CD4-positive, alpha-beta T cell (primary cell): ENCODE measurements around the gene GMPS. TPM values are rescaled to one million over a fixed set of nuclear protein-coding genes. Genes with fewer than 3 reads are reported as not detected.

Source experiments
- ATAC-seq: fragments of 200-7000 bp; cut with Tn5 transposase; one replicate; pipeline ENCODE4 v1.10.0; 2022; ENCODE audit warnings: mild to moderate bottlenecking; ENCODE audit not compliant: poor library complexity
- CTCF ChIA-PET: fragments of 350-600 bp; sonication (Branson Sonifier 250); formaldehyde crosslinking; loops from one replicate; lab custom pipeline; 2021; ENCODE audit warnings: antibody characterized with exemption, inconsistent platforms; lab: Charles Lee
- POLR2A ChIA-PET: fragments of 350-600 bp; sonication (Branson Sonifier 250); formaldehyde crosslinking; loops from one replicate; lab custom pipeline; 2021; ENCODE audit warnings: antibody characterized with exemption, inconsistent platforms; lab: Charles Lee
- DNase-seq, 14 experiments: peaks; one replicate each; pipeline ENCODE4 v3.0.0-alpha.2; 2013 to 2020; ENCODE audit warnings: mixed read lengths in 2 of 14
- H3K27ac ChIP-seq, 2 donors: one replicate each; pipeline versions ENCODE4 v1.5.1 to v1.7.0; 2013; ENCODE audit warnings: low read length in 2 of 2, low read depth in 1 of 2, mild to moderate bottlenecking in 1 of 2
- H3K27me3 ChIP-seq, 2 experiments: 1 replicate in 1 of 2; 2 replicates in 1 of 2; pipeline versions ENCODE4 v1.6.1 to v1.7.0; 2013; ENCODE audit warnings: low read length in 2 of 2, control low read depth in 1 of 2, mild to moderate bottlenecking in 1 of 2, moderate library complexity in 1 of 2; ENCODE audit not compliant: insufficient read depth in 2 of 2, control insufficient read depth in 1 of 2
- H3K36me3 ChIP-seq: one replicate; pipeline ENCODE4 v1.6.1; 2013; ENCODE audit warnings: low read length, control low read depth; ENCODE audit not compliant: insufficient read depth
- H3K4me1 ChIP-seq: one replicate; pipeline ENCODE4 v1.6.1; 2013; ENCODE audit warnings: low read length, control low read depth; ENCODE audit not compliant: insufficient read depth
- H3K4me3 ChIP-seq: one replicate; pipeline ENCODE4 v1.5.1; 2013; ENCODE audit warnings: mild to moderate bottlenecking, low read length, moderate library complexity
- H3K9me3 ChIP-seq, 2 experiments: 1 replicate in 1 of 2; 2 replicates in 1 of 2; pipeline versions ENCODE4 v1.6.1 to v1.7.0; 2013; ENCODE audit warnings: low read length in 2 of 2, mild to moderate bottlenecking in 2 of 2, control low read depth in 1 of 2, moderate library complexity in 1 of 2; ENCODE audit not compliant: control insufficient read depth in 1 of 2, insufficient read depth in 1 of 2
- H3K27ac Mint-ChIP-seq: one replicate; pipeline ENCODE4 v1.8.0; 2020; ENCODE audit warnings: mixed read lengths
- H3K27me3 Mint-ChIP-seq: one replicate; pipeline ENCODE4 v1.8.0; 2021; ENCODE audit warnings: mixed read lengths
- H3K36me3 Mint-ChIP-seq: one replicate; pipeline ENCODE4 v1.8.0; 2021; ENCODE audit warnings: low read depth, mixed read lengths
- H3K4me1 Mint-ChIP-seq: one replicate; pipeline ENCODE4 v1.8.0; 2021; ENCODE audit warnings: low read depth, mixed read lengths
- H3K4me3 Mint-ChIP-seq: one replicate; pipeline ENCODE4 v1.8.0; 2020; ENCODE audit warnings: mild to moderate bottlenecking, mixed read lengths
- H3K9me3 Mint-ChIP-seq: one replicate; pipeline ENCODE4 v1.8.0; 2020; ENCODE audit warnings: mixed read lengths
- CTCF ChIP-seq: fragments of 200-600 bp; IDR thresholded peaks from one replicate; pipeline ENCODE4 v1.8.0; 2022; ENCODE audit warnings: antibody characterized with exemption, mild to moderate bottlenecking
- intact Hi-C, 2 experiments: fragments of 100-400 bp; cut with DNase I in 1 of 2; cut with micrococcal nuclease in 1 of 2; formaldehyde crosslinking; loops; one replicate each; pipeline versions ENCODE4 v1.15.1 to v1.9.0; 2023 to 2025; cut with DNase I, micrococcal nuclease
- total RNA-seq, 174 experiments: library from RNA in 2 of 174; stranded (reverse) in 2 of 174; gene quantifications; one replicate each; pipeline ENCODE4 v1.2.3 and lab custom pipeline; 2021 to 2026

Gene GMPS
- total RNA-seq, 2 experiments from 2014 or later, result 34.1 to 34.3 TPM

GRCh38 chr3:155869691-155870090 is 759 bp upstream of the GMPS start:
- ATAC-seq (no peak), DNase-seq (no peak)
- Histone ChIP-seq H3K9me3 (no peaks in the 10 kb centered on the region), H3K36me3 (no peaks in the 10 kb centered on the region), H3K4me3 (peak overlapping the region; percentile 69), H3K4me1 (peaks cover 17% of the 10 kb centered on the region), H3K27ac (peak overlapping the region; percentile 74 to 86), H3K27me3 (no peaks in the 10 kb centered on the region)
- Mint-ChIP-seq H3K36me3 (peaks cover 10% of the 10 kb centered on the region), H3K4me3 (peak overlapping the region; percentile 97), H3K27me3 (no peaks in the 10 kb centered on the region), H3K27ac (peak overlapping the region; percentile 95), H3K9me3 (no peaks in the 10 kb centered on the region), H3K4me1 (peaks cover 30% of the 10 kb centered on the region)
- POLR2A ChIA-PET, result interaction anchor here (0.6 to 4.9 kb wide), 9 partner anchors 9 to 1305 kb away, joined by 3 to 75 read pairs (median 8); partner anchors contain the start of genes C3orf33, CCNL1, SLC33A1 and SSR3
- TF ChIP-seq CTCF, result no peak
- intact Hi-C loops, result loop anchor here (1.0 to 10.0 kb wide), 11 partner anchors 15 to 1547 kb away; partner anchors contain the start of genes DHX36 (in 2 of the 2), SLC33A1 (in 2 of the 2), C3orf33 (in 1 of the 2) and PLCH1 (in 1 of the 2)
- CTCF ChIA-PET, result interaction anchor here (0.5 to 4.6 kb wide), 5 partner anchors 9 to 64 kb away, joined by 3 to 54 read pairs (median 4); partner anchors contain the start of genes C3orf33 and SLC33A1

DNA sequence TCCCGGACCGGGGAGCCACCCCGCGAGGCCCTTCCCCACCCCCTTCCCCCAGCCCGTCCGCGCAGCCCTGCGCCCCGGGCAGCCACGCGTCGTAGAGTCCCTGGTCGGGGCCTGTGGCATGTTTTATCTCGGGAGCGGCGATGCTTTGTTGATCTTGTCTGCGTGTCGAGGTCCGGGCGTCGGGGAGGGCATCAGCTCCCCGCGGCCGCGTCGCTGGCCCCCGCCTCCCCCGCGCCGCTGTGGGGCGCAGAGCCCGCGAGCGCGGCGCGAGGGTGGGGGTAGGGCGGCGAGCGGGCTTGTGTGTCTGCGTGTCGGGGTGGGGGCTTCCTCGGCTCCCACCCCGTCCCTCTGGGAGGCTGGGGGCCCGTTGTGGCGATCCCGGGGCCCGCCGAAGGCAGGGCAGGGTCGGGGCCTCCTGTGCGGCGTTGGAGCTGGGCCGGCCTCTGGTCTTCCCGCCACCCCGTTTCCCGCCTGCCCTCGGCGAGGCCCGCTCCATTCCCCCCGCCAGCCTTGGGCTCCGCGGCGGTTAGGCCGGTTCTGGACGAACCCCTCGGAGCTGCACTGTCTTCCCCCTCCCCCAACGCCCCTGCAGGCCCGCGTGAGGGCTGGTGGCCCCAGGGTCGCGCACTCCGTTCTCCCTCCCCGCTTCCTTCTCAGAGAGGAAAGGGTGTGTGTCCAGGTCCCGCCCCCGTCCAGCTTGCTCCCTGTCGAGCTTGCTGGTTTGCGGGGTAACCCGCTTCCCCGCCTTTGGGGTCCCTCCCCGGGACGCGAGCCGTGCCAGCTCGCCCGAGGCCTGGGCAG is 695 bp downstream of the GMPS start:
- H3K36me3 ChIP-seq, result no peaks in the 10 kb centered on the region
- POLR2A ChIA-PET, result interaction anchor here (0.6 to 4.9 kb wide), 9 partner anchors 10 to 1304 kb away, joined by 3 to 75 read pairs (median 5); partner anchors contain the start of genes C3orf33, SLC33A1 and SSR3
- H3K27ac Mint-ChIP-seq, result peak overlapping the region; percentile 77
- peaks cover 10% of the 10 kb centered on the region for H3K36me3 Mint-ChIP-seq
- ATAC-seq (peak; percentile 9), DNase-seq (peak; percentile 6 to 70 (median 26))
- no peaks in the 10 kb centered on the region for H3K27me3 Mint-ChIP-seq
- peak overlapping the region; percentile 65 for H3K4me3 ChIP-seq
- H3K9me3 ChIP-seq, result no peaks in the 10 kb centered on the region
- TF ChIP-seq CTCF, result no peak
- intact Hi-C loops, result loop anchor here (1.0 to 10.0 kb wide), 9 partner anchors 17 to 1549 kb away; partner anchors contain the start of genes DHX36 (in 2 of the 2), SLC33A1 (in 2 of the 2), C3orf33 (in 1 of the 2) and PLCH1 (in 1 of the 2)
- H3K4me3 Mint-ChIP-seq, result peak overlapping the region; percentile 96
- H3K27ac ChIP-seq, result peak overlapping the region; percentile 61 to 79
- CTCF ChIA-PET, result interaction anchor here (1.0 to 4.6 kb wide), 4 partner anchors 18 to 65 kb away, joined by 4 to 54 read pairs (median 8); partner anchors contain the start of genes C3orf33 and SLC33A1
- H3K4me1 Mint-ChIP-seq, result peaks cover 40% of the 10 kb centered on the region
- H3K4me1 ChIP-seq, result peaks cover 23% of the 10 kb centered on the region
- no peaks in the 10 kb centered on the region for H3K9me3 Mint-ChIP-seq
- no peaks in the 10 kb centered on the region for H3K27me3 ChIP-seq

DNA sequence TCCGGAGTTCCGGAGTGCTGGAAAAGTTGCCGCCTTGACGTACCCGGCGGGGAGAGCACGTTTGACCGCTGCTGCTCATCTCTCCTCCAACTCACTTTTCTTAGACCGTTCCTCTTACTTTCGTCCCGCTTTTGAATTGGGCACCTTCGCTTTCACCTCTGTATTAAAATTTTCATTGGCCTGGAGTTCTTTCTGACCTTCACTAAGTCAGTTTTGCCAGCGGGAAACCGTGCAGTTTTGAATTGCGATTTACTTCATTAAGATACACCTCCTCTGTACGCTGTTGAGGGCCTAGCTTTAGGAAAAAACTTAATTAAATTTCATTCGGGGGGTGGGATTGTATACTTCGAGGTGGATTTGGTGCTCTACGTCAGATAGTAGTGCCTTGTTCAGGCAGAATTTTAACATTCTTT is 1.3 kb downstream of the GMPS start:
- no peak for TF ChIP-seq CTCF
- H3K27me3 ChIP-seq, result no peaks in the 10 kb centered on the region
- no peaks in the 10 kb centered on the region for H3K9me3 ChIP-seq
- Mint-ChIP-seq H3K9me3 (no peaks in the 10 kb centered on the region), H3K4me3 (peak overlapping the region; percentile 96), H3K4me1 (peaks cover 43% of the 10 kb centered on the region), H3K27ac (peak overlapping the region; percentile 77), H3K27me3 (no peaks in the 10 kb centered on the region), H3K36me3 (peaks cover 10% of the 10 kb centered on the region)
- intact Hi-C loops, result loop anchor here (2.0 to 10.0 kb wide), 6 partner anchors 64 to 1549 kb away; partner anchors contain the start of genes C3orf33 (in 1 of the 2), DHX36 (in 1 of the 2) and PLCH1 (in 1 of the 2)
- POLR2A ChIA-PET, result interaction anchor here (0.7 to 4.9 kb wide), 9 partner anchors 10 to 1303 kb away, joined by 3 to 75 read pairs (median 4); partner anchors contain the start of genes C3orf33, SLC33A1 and SSR3
- peak overlapping the region; percentile 65 for H3K4me3 ChIP-seq
- ATAC-seq (no peak), DNase-seq (peak in 1 of 14 experiments; percentile 47)
- CTCF ChIA-PET, result interaction anchor here (1.0 to 4.6 kb wide), 2 partner anchors 22 to 66 kb away, joined by 4 to 54 read pairs; partner anchors contain the start of gene C3orf33
- peaks cover 23% of the 10 kb centered on the region for H3K4me1 ChIP-seq
- H3K36me3 ChIP-seq, result no peaks in the 10 kb centered on the region
- H3K27ac ChIP-seq, result no peak overlapping the region
